Measurements from ENCODE around the gene DLX1.

DLX1 gene

GRCh38 chr2:172082105-172082943 is 3.0 kb upstream of the DLX1 start:
- DNase-seq (ENCODE audit: extremely low spot score), result peak; percentile 5
- POLR2A ChIA-PET, result interaction anchor here (0.6 to 0.7 kb wide), 2 partner anchors 167 to 189 kb away, joined by 3 to 6 read pairs; no protein-coding TSS in a partner anchor
- CTCF ChIA-PET, result interaction anchor here (0.6 to 2.7 kb wide), 10 partner anchors 10 to 376 kb away, joined by 3 to 9 read pairs (median 4); partner anchors contain the start of gene DLX2
- TF ChIP-seq CTCF (IDR thresholded peaks at IDR 0.05; ENCODE audit: control extremely low read depth, extremely low read depth, low read depth, missing control alignments), result no peak

- no peak for TF ChIP-seq CTCF (IDR thresholded peaks at IDR 0.05; ENCODE audit: control extremely low read depth, extremely low read depth, low read depth, missing control alignments)
- peak; percentile 29 for DNase-seq (ENCODE audit: extremely low spot score)
- POLR2A ChIA-PET, result interaction anchor here (0.6 to 0.7 kb wide), 2 partner anchors 168 to 189 kb away, joined by 3 to 6 read pairs; no protein-coding TSS in a partner anchor
- CTCF ChIA-PET, result interaction anchor here (0.8 to 2.7 kb wide), 6 partner anchors 9 to 377 kb away, joined by 3 to 9 read pairs (median 4); partner anchors contain the start of gene DLX2
Observed at GRCh38 chr2:172082944-172083627, 2.2 kb upstream of the DLX1 start.

- ChIA-PET POLR2A (no interaction called here), CTCF (interaction anchor here (0.8 to 2.7 kb wide), 3 partner anchors 19 to 43 kb away, joined by 3 to 9 read pairs (median 4); partner anchors contain the start of gene DLX2)
- TF ChIP-seq CTCF (IDR thresholded peaks at IDR 0.05; ENCODE audit: control extremely low read depth, extremely low read depth, low read depth, missing control alignments), result no peak
- DNase-seq (ENCODE audit: extremely low spot score), result peak; percentile 10
Observed at GRCh38 chr2:172083628-172084394, 1.5 kb upstream of the DLX1 start.

- ChIA-PET CTCF (interaction anchor here (0.6 to 2.7 kb wide), 2 partner anchors 43 to 385 kb away, joined by 3 to 9 read pairs; no protein-coding TSS in a partner anchor), POLR2A (no interaction called here)
- TF ChIP-seq CTCF (IDR thresholded peaks at IDR 0.05; ENCODE audit: control extremely low read depth, extremely low read depth, low read depth, missing control alignments), result no peak
- DNase-seq (ENCODE audit: extremely low spot score), result peak; percentile 23
Observed at GRCh38 chr2:172084395-172084644, 987 bp upstream of the DLX1 start.

GRCh38 chr2:172084645-172085459 is 455 bp upstream of the DLX1 start:
- TF ChIP-seq CTCF (IDR thresholded peaks at IDR 0.05; ENCODE audit: control extremely low read depth, extremely low read depth, low read depth, missing control alignments), result no peak
- POLR2A ChIA-PET, result no interaction called here
- CTCF ChIA-PET, result interaction anchor here (0.6 to 2.7 kb wide), 7 partner anchors 11 to 385 kb away, joined by 3 to 9 read pairs (median 3); partner anchors contain the start of gene DLX2
- DNase-seq (ENCODE audit: extremely low spot score), result peak; percentile 87

Data from GM10248 (cell line).